ENCODE results near the gene PTPRN2.

Gene PTPRN2

DNA sequence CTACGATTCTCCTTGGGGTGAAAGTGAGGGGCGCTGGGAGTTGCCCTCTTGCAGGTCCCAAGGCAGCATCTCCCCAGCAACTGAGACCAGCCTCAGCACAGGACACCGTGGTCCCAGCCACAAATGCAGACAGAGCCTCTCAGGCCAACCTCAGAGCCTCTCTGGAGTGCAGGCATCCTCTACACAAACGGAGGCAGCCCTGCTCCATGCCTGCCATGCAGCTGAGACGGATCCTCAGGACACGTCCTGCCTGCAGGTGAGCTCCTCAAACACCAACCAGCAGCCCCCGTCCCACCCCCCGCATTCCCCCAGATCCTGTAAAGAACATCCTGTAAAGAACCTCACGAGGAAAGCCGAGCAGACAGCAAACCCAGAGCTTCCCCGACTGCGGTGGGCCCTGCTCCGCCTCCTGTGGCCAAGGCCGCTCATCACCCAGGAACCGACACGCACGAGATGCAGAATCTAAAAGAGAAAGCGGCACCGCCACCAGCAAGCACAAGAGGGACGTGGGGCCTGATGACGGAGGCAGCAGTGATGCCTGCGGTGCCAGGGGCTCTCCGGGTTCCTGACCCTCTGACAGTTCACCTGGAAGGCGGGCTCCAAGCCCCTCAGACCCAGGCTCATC, 186.9 kb downstream of the PTPRN2 start:
- no peak for DNase-seq (ENCODE audit: low spot score)

DNA sequence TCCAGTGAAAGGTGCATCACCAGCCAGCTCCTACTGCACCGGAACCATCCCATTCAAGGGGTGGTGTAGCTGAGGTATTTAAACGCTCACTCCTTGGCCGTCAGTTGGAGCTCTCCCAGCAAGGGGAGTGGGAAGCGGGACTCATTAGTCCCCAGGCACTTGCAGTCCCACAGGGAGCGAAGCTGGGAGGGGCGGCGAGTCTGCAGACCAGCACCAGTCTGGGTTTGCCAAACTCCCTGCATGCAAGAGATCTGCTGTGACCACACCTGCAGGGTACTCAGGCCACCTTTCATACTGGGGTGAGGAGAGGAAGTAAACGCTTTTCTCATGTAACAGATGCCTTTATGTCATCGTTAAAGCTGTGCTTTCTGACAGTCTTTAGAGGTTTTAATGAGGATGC, 187.9 kb downstream of the PTPRN2 start:
- no peak for DNase-seq (ENCODE audit: low spot score)

DNA sequence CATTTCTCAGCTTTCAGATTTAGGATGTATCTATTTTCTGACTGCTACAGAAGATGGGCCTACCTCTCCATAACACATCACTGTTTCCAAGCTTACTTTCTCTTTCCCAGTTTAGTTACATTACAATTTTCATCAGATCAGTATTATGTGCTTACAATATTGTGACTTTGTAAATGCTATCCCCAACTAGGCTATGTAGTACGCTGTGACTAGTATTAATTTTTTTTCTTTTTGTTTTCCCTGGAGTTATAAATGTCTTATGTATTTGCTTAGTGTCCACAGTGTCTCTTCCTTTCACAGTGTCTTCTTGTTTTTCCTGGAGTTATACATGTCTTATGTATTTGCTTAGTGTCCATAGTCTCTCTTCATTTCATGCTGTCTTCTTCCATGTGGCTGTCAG, 188.9 kb downstream of the PTPRN2 start:
- no peak for DNase-seq (ENCODE audit: low spot score)

DNA sequence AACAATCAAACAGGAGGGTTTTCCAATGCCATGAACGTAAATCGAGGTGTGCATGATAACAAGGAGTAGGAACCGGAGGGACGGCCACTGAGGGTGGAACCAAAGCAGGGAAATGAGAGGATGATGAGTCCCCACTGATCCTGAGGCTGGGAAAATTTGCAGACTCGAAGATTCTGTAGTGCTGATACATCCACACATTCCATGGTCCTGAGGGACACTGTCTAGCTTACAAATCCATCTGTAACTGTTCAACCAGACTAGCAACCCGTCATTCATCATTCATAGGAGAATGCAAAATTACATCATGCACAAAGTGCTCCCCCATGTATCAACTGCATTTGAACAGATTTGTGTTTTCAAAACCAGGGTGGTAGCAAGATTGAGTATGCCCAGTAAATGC, 189.7 kb downstream of the PTPRN2 start:
- DNase-seq (ENCODE audit: low spot score): no peak

DNA sequence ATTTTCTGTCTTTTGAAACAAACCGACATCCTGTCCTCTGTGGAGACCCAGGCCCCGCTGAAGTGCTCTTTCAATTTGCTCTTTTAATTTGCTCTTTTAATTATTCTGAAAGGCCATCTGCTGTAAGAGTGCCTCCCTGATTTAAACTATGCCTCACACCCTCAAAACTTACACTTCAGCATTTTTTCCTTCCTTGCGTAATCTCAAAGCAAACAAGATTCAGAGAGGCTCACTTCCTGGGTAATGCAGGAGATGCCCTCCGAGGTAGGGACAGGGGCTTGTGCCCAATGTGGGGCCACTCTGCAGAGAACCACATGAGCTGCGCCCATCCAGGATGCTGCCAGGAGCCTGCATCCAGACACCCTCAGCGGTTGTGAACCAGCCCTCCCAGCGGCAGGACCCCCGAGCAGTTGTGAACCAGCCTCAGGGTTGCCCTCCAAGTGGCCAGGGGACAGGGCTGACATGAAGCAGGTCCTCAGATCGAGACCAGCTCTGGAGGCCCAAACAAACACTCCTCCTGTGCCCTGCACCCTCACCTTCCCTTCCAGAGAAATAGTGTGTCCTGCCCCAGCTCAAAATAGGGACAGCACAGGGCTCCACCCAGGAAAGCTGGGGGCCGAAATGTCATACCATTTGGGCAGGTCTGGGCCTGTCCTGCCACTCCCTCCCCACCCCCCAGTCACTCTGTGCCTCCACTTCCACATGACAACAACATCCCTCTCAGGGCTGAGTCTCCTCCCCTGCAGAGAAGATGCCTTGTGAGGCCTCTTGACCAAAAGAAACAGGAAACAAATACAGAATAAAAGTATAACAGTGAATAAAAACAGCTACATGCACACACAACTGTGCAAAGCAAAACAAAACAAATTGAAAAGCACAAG, 190.4 kb downstream of the PTPRN2 start:
- DNase-seq (ENCODE audit: low spot score): no peak

DNA sequence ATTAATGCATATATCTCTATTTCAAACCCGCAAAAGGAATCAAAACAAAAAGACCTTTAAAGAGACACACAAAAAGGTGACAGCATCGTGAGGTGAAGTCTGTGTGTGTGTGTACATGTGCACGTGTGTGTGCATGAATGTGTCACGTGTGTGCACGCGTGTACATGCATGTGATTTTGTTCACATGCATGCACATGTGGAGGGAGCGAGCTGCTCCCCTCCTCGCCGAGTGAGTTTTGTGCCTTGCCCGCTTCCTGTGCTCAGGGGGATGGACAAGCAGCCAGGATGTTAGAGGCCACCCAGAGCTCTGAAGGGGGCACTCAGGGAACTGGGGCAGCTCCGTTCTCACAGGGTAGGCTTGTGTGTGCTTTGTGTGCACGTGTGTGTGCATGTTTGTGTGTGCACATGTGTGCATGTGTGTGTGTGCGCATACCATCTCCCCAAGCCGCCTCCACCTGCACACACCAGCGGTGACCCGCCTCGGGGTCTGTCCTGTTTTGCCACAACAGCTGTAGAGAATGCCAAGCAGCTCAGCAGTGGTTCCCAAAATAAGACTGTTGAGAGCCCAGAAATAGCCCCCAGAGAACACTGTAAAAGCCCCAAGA, 191.2 kb downstream of the PTPRN2 start:
- DNase-seq (ENCODE audit: low spot score): no peak

DNA sequence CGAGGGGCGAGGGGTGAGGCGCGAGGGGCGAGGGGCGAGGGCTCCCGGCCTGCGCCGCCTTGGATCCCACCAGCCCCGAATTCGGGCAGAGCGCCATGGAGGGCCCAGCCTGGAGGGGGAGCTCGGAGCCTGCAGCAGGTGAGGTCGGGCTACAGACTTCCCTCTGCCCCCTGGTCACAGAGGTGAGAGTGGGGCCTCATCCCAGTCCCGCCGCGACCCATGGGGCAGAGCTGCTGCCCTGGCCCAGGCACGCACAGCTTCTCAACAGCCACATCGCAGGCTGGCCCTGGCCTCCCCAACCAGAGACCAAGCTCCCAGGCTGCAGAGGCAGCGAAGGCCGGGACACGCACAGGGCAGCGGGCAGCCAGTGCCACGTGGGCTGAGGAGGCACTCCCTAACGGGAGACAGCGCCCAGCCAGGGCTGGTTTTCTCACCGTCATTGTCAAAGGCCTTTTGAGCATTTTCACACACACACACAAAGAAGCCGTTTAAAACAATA, 191.8 kb downstream of the PTPRN2 start:
- DNase-seq (ENCODE audit: low spot score): peak; percentile 24

DNA sequence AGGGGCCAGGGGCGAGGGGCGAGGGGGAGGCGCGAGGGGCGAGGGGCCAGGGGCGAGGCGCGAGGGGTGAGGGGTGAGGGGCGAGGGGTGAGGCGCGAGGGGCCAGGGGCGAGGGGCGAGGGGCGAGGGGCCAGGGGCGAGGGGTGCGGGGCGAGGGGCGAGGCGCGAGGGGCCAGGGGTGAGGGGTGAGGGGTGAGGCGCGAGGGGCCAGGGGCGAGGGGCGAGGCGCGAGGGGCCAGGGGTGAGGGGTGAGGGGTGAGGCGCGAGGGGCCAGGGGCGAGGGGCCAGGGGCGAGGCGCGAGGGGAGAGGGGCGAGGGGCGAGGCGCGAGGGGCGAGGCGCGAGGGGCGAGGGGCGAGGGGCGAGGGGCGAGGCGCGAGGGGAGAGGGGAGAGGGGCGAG, 192.3 kb downstream of the PTPRN2 start:
- DNase-seq (ENCODE audit: low spot score): no peak

DNA sequence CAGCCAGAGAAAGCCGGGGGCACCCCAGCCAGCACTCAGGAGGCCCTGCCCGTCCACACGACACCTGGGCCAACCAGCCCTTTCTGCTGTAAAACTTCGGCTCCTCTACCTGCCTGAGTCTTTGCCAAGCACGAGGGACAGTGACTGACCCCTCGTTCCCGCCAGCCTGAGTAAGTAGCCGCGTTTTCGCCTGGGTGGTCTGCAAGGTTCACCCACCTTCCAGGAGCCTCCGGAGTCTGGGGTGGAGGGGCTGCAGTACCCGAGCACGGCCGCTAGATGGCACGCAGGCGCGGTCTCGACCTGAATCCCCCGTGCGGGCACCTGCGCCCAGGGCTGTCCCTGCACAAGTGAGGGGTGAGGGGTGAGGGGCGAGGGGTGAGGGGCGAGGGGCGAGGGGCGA, 192.7 kb downstream of the PTPRN2 start:
- peak; percentile 36 for DNase-seq (ENCODE audit: low spot score)

DNA sequence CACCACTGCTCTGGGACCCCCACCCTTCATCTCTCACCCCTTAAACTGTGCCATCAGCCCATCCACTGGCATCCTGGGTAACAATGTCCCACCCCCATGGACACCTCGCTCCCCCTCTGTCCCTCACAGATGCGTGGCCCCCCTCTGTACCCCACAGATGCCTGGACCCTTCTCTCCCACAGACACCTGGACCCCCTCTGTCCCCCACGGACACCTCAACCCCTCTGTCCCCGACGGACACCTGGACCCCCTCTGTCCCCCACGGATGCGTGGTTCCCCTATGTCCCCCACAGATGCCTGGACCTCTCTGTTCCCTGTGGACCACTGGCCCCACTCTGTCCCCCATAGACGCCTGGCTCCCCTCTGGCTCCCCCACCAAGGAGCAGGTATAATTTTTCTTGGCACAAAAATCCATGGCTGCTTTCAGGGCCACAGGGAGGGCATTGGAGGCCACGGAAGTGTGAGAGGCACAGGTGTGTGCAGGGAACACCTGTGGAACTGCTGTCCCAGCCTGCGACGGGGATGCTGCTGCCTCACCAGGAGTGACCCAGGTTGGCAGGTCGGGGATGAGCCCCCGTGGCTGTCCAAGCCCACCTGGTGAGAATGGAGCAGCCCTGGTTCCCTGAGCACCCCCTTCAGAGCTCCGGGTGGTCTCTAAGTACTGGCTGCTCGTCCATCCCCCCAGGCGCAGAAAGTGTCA, 193.5 kb downstream of the PTPRN2 start:
- DNase-seq (ENCODE audit: low spot score): no peak

DNA sequence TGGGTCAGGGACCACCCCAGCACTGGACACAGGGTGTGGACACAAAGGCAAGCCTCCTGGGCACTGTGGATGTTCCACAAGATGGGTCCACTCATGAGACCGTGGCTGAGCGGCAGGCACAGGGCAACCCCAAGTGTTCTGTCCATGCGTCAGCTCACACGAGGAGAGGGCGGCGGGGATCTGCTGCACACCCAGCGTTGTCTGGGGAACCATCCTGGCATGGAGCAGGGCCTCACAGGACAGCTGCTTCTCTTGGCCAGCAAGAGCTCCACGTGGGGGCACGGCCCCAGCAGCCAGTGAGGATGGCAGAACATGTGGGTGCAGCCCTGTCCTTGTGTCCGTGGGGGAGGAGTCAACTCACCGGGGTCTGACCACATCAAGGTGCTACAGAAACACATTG, 195.4 kb downstream of the PTPRN2 start:
- no peak for DNase-seq (ENCODE audit: low spot score)

DNA sequence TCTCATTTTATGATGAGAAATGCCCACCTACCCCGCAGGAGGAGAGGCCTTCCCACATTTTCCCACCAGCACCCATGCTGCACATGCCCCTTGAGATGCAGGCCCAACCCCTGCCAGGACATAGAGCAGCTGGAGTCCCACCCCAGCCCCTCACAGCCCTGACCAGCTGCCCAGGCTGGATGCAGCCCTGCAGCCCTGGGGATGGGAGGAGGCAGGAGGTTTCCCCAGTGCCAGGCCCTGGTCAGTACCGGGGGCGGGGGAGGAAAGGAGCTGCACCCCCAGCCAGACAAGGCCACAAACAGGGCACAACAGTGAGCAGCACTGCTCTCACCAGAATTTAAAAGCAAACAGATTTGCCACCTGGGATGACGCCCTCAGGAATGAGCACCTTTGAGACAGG, 196.1 kb downstream of the PTPRN2 start:
- DNase-seq (ENCODE audit: low spot score): no peak

DNA sequence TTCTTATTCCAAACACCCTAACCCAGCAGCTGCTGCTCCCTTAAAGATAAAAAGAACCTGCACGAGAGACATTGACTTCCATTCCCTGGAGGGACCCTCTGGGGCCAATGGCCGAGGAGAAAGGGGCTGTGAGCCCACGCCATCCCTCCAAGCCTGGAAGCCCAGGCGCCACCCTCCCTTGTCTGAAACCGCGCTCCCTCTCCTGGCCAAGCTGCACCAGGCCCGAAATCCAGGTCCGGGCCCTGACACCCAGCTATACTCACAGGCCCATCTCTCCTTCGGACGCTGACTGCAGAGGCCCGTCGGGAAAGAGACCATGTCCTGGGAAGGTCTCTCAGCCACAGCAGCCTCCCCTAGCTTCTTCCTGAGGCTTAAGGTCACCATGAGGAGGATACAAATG, 196.5 kb downstream of the PTPRN2 start:
- no peak for DNase-seq (ENCODE audit: low spot score)

DNA sequence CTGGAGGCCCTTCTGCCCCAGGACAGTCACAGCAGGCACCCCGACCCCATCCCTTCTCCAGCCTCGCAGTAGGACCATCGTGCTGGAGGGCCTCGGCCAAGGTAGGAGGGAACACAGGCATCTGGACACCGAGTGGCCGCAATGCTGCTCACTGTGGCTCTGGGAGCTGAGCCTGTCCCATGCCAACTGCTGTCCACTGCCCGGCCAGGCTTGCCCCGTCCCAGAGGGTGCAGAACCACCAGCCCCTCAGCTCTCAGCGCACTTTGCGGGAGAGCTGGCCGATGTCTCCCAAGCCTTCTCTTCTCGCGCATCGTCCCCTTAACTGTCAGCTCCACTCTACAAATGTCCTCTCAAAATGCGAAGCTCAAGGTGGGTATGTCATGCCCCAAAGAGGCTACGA, 197.2 kb downstream of the PTPRN2 start:
- DNase-seq (ENCODE audit: low spot score): no peak

DNA sequence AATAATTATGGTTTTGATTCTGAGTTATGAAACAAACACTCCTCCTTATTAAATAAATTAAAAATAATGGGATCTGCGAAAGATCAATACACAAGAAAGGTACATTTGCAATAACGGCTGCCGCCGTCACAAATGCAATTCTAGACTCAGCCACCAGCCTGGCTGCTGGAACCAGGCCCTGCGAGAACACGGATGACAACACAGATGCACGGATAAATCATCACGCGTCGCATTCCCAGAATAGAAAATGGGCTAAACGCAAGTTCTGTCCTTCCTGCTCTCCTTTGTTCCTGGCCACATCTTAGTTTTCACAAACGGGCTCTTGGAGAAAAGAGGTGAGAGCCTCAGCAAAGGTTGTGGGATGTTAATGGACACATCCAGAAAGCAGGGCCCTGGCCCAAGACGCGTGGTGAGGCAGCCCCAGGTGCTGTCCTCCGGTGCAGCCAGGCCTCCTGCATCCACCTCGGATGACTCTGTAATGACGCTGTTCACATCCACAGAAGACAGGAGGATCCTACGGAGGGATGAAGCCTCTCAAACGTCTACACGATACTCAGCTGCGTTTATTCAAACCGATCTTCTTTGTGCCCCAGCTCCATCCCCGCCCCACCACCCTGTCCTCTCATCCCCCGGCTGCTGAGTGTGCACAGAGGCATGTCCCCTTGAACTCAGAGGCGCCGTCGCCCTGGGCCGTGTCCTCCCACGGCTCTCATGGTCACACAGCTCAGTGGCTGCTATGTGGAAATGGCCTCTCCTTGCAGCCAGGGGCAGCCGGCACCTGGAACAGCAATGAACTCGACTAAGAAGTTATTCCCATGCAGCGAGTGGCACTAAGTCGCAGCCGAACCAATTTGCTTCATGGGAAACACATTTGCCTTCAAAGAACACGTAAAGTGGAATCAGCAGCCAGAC, 197.9 kb downstream of the PTPRN2 start:
- no peak for DNase-seq (ENCODE audit: low spot score)

DNA sequence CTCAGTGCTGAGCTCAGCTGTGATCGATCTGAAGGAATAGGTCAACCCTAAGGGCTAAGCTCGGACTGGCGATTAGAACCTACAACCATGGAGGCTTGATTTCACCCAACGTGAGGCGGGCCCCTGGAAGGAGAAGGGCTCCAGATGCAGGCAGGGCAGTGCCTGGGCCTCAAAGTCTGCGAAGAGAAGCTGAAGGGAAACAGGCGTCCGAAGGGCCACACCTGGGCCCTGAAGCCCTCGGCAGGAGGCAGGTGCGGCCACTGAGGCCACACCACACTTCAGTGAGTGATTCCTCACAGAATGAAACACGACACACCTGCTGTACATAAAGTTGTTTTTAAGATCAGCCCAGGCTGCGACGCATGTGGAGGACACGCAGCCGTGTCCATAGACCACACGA, 198.7 kb downstream of the PTPRN2 start:
- no peak for DNase-seq (ENCODE audit: low spot score)

DNA sequence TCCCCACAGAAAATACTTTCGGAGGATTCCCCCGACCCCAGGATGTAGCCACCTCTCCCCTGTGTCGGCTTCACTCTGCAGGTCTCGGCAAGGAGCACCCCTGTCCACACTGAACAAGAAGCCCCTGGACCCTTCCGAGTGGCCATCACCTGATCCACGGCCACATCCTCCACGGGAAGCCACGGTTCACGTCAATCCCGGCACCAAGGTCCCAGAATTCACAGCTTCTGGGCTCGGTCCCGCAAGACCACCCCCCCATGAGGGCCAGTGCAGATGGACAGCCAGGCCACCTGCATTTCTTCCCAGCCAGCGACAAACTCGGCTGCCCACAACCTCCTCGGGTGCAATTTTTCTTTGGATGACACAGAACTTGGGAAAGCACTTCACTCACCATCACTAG, 199.6 kb downstream of the PTPRN2 start:
- no peak for DNase-seq (ENCODE audit: low spot score)

DNA sequence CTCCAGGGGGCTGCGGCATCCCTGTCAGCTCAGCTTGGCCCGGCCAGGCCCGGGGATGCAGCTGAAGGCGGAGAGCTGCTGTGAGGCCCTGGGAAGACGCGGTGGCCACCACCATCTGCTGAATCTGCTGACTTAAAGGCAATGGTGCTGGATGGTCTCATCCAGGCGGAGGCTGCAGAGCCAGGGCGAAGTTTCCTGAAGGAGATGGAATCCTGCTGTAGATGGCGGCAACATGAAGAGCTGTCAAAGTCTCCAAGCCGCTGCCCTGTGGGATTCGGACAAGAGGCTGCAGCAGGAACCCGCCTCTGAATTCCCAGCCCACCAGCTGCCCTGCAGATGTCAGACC, 200.1 kb downstream of the PTPRN2 start:
- DNase-seq (ENCODE audit: low spot score): no peak

DNA sequence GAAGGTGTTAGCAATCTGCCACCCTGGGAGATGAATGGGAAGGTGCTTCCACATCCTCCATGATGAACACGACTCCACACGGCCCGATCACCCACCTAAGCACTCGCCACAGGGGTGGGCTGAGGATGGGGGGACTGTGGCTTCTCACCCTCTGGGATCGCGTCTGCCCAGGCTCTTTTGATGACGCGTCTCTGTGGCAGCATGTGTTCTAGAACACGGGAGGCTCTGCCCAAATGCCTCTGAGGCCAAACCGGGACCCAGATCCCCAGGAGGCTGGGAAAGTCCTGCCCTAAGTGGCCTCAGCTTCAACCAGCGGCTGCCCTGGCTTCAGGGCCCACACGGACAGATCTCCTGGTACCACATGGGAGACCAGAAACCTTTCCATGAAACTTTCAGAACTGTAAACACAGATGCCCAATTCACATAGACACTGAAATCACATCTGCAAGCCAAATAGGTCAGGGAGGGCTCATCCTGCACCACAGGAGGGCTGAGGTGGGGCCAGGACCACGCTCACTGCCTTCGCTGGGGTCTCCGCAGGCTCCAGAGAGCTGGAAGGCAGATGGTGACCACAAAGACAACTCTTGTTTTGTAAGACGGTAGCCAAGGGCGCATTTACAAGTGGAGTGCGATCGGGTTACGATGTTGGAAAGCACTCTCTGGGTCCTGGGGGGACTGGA, 200.6 kb downstream of the PTPRN2 start:
- DNase-seq (ENCODE audit: low spot score): no peak

DNA sequence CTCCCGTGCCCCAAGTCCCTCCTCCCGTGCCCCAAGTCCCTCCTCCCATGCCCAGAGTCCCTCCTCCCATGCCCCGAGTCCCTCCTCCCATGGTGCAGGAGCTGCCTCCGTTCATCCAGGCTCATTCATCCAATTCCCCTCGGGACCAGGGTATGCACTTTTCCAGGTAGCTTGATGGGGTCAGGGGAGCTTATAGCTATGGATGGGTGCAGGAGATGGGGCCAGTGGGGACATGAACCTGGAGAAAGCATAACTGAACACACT, 201.3 kb downstream of the PTPRN2 start:
- DNase-seq (ENCODE audit: low spot score): no peak
